HG03060 (cell line): Measurements from ENCODE around the gene GPN1.
"Not testable (repeated sequence)": the region's sequence is repeated elsewhere in the genome, so short reads cannot be mapped to it uniquely, and the experiment has no call there.

Experiments used
- ATAC-seq: cut with Tn5 transposase; IDR thresholded peaks from one replicate; pipeline ENCODE4 v1.9.1; 2021; ENCODE audit warnings: low read depth, moderate number of reproducible peaks; ENCODE audit not compliant: unreplicated experiment

Gene GPN1

DNA sequence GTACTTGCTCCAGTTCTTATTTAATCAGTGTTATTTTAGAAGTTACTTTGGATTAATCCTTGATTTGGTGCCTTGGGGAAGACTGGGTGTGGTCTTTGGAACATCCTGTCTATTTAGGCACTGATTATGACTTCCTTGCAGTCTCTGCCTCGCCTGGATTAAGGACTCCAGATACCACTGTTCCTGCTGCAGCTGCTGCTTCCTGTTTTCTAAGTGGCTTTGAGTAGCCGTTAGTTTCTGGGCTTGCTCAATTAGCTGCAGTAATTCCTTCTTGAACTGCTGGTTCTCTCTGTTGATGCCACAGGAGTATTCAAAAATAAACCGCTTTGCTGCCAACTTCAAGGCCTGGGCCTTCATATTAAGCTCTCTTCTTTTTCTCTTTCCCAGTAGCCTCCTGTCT, 1.9 kb upstream of the GPN1 start:
- ATAC-seq = not testable (repeated sequence)

GRCh38 chr2:27627963-27628766, 685 bp upstream of the GPN1 start:
- ATAC-seq = peak; percentile 2

GRCh38 chr2:27630257-27630656, 1.4 kb downstream of the GPN1 start:
- ATAC-seq = not testable (repeated sequence)

- no peak for ATAC-seq
These were observed 5.4 kb downstream of the GPN1 start for GRCh38 chr2:27634291-27634690.

GRCh38 chr2:27636766-27637165, 7.9 kb downstream of the GPN1 start:
- no peak for ATAC-seq

- ATAC-seq = no peak
These were observed 9.3 kb downstream of the GPN1 start for GRCh38 chr2:27638037-27638637.

DNA sequence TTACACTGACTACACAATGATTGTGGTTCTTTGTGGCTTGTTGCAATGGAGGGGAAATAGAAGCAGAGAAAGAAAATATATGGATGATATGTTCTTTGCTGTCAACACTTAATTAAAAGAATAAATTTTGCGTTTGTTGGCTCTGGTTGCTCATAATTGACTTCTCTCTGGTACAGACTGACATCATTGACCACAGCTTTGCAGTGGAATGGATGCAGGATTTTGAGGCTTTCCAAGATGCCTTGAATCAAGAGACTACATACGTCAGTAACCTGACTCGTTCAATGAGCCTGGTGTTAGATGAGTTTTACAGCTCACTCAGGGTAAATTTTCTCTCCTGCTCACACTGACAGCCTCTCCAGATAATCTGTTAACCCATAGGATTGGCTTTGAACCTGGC, 9.9 kb downstream of the GPN1 start:
- ATAC-seq = no peak

DNA sequence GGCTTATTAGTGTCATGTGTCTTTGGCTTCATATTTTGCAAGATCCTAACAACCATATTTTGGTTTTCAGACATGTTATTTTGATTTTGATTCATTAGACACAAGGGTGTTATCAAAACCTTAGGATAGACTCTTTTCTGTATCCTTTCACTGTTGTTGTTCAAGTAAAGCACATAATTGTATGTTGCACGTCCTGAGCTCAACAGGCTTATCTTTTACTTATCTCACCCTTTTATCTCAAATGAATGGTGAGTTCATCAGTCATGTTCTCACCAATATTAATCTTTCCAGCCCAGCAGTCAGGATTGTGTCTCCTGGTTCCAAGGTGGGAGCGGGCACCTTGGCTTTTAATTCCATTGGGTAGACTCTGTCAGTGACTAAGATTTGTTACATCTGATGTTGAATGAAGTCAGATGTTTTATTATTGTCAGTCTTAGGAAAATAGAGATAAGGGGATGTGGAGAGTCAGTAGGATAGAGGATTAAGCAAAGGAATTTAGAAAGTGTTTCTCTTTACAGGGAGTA, 11.9 kb downstream of the GPN1 start:
- ATAC-seq = no peak

- no peak for ATAC-seq
These were observed 16.3 kb downstream of the GPN1 start for GRCh38 chr2:27645197-27645596.

DNA sequence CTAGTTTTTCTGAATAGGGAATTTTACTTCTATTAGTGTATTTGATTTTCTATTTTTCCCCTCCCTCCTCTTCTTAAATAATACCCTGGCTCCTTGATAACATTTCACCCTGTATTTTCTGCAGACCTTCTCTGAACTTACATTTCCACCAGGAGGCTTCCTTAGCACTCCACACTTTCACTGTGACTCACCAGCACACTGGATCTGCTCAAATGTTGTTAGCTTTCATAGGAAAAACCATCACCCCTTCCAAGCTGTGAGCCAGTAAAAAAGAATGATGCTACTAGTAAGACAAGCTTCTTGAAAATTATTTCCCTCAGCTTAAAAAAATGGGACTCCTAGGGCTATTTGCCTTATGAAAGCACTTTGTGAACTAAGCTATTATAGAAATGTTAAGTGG, 18.4 kb downstream of the GPN1 start:
- ATAC-seq = no peak

GRCh38 chr2:27647737-27648136, 18.9 kb downstream of the GPN1 start:
- ATAC-seq = no peak

- no peak for ATAC-seq
These were observed 22.2 kb downstream of the GPN1 start for GRCh38 chr2:27651056-27651455.

GRCh38 chr2:27652341-27652740, 23.5 kb downstream of the GPN1 start:
- ATAC-seq = no peak

DNA sequence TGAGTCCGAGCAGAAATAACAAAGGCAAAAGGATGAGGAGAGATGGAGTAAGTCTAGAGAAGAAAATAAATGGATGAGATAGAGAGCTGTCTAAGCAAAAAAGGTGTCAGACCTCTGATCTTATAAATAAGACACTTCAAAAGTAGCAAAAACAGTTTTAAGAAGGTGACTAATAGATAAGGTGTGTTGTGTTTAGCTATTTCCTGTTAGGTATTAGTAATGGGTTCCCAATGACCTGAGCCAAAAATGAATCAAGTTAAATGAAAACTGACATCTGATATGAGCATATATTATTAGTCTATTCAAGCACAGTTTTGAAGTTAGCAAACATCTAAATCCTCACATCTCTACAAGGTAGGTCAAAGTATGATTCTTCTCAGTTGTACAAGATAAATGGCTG, 23.9 kb downstream of the GPN1 start:
- ATAC-seq = no peak

DNA sequence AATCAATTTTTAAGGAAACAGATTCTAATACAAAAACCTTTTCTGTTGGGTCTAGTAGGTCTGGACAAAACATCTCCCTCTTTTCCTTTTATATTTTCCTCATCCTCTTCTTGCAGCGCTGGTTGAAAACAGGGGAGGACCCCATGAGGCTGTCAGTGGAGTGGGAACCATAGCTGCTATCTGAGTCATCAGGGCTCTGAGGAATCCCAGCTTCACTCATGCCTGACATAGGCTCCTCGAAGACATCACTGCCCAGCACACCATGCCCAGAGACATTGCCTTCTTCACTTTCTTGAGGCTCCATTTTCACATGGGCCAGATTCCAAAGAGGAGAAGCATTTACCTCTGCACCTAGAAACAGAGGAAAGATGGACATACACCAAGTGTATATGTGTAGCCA, 24.5 kb downstream of the GPN1 start:
- ATAC-seq = no peak

DNA sequence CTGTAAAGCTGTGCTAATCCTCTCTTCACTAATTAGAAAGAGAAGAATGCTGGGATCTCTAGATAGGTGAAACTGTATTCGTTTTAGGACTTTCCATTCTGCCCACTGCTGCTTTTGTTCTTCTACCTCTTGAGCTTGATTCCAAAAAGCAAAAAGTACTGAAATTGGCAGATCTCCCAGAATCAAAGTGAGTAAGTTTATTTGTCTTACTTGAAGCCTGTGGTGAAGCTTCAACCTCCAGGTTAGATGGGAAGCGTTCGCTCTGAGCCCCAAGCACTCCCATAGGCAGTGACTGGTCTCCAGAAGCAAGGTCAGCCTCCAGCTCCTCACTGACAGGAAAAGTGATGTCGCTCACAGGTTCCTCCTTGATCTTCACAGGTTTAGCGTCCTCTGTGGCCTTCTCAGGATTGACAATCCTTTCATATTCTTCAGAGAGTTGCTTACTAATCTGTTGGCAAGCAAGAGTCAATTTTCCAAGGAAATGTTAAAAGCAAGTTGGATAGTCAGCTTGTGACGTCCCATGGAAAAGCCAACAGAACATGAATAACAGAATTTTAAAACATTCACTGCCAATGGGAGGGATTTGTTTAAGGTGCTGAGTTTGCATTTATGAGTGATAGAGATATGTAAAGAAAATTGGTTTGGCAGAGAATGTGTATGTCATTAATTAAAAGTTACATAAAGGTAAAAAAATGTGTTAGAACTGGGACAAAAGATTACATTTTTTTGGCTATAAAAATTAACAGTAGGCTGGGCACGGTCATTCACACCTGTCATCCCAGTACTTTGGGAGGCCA, 26.5 kb downstream of the GPN1 start:
- no peak for ATAC-seq

GRCh38 chr2:27661371-27661770, 32.5 kb downstream of the GPN1 start:
- ATAC-seq = no peak

- ATAC-seq = peak; percentile 50
These were observed 34.7 kb downstream of the GPN1 start, which contains the start of the genes SLC4A1AP and SUPT7L for GRCh38 chr2:27663285-27664153. Gene SLC4A1AP, plus strand, starts transcription at chr2:27663889. Its CDS starts 26 bp downstream, at chr2:27663915. Gene SUPT7L, minus strand, starts transcription at chr2:27663614. Its CDS starts 1,422 bp downstream, at chr2:27662192.

GRCh38 chr2:27664154-27664574, 35.3 kb downstream of the GPN1 start:
- no peak for ATAC-seq
